Amygdala (tissue), 56 donors: Measurements from ENCODE around the gene RAB6A.
"Not testable (repeated sequence)": the region's sequence is repeated elsewhere in the genome, so short reads cannot be mapped to it uniquely, and the experiment has no call there.

ENCODE experiments used
- DNase-seq, 56 donors: peaks; one replicate each; lab custom pipeline; 2025; lab: John Stamatoyannopoulos, UW

The RAB6A gene

GRCh38 chr11:73766763-73767162 is 5.9 kb upstream of the RAB6A start:
- DNase-seq = peak in 1 of 56 donors; percentile 3

DNA sequence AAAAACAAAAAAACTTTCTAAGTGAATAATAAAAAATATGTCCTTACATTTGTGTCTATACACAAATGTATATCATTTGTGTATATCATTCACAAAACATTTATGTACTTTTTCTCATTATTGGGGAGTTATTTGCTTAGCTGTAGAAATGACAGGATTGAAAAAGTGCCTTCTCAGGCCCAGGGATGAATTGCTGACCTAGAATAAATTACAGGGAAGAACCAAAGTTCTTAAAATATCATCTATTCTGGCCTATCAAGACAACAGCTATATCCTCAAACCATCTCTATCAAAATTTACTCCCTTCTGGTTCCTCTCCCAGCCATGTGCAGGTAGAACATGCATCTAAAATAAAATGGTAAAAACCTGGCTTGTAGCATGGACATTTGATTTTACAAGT is 1.9 kb upstream of the RAB6A start:
- no peak for DNase-seq

GRCh38 chr11:73761403-73761945 is 600 bp upstream of the RAB6A start:
- no peak for DNase-seq

- DNase-seq = peak in 33 of 56 donors; percentile 12 to 65 (median 43)
Observed at GRCh38 chr11:73760135-73760678, 667 bp downstream of the RAB6A start.

DNA sequence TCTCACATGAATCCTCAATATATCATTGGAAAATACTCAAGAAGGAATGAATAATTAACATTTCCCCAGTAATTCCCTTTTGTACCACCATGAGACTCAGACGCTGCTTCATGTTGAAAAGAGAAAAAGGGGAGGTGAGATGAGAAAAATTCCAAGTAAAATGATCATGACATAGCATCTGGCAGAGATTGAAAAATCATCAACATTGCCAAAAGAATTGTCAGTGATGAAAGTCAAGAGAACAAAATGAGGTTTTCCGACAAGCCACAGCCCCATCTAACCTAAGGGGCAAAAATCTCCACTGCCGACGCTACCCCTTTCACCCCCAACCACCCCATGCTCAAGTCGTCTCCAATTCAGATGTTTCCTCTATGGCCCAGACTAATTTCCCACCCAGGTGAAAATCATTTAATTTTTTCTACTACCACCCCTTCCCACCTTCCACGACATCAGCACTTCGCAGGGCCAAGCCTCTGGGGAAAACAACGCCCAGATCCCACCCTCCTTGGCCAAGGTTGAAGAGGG is 1.2 kb downstream of the RAB6A start:
- peak in 3 of 56 donors; percentile 39 to 54 (median 46) for DNase-seq

DNA sequence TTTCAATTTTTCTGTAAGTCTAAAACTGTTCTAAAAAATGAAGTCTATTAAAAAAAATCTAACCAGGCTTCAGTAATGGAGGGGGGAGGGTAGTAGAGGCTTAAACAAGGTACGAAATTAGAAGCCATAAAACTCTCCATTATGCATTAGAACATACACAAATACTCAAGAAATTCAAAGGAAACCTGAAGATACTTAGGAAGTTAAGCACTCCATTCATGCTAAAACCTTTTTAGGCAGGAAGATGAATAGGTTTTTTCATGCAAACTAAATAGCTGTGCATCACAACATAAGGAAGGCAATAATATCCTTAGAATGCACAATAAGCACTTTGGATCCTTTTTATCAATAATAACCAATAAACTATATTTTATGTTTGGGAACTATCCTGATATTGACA is 2.4 kb downstream of the RAB6A start:
- no peak for DNase-seq

DNA sequence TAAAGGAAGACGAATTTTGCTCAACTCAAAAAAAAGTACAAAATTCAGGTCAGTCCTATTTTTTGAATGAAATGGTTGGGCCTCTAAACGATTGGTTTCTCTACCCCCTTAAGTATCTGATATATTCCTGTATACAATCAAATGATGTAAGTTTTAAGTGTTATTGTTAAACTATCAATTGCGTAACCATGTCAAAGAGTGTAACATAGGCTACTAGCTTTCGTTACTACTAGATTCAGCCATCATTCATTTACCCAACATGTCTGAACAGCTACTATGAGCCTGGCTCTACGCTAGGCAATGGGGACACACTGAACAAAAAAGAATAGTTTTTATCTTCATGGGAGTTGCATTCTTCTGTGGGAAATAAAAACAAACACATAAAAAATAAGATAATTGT is 3.3 kb downstream of the RAB6A start:
- no peak for DNase-seq

DNA sequence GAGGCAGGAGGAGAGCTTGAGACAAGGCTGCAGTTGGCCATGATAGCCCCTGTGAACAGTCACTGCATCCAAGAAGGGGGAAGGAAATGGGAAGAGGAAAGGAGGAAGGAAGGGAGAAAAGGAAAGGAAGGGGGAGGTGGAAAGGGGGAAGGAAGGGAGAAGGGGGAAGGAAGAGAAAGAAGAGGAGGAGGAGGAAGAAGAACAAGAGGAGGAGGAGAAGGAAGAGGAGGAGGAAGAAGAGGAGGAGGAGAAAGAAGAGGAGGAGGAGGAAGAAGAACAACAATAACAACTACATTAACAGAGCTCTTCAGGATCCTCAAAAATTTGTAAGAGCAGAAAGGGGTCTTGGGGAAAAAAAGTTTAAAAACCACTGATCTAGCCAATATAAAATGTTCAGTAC is 5.2 kb downstream of the RAB6A start:
- DNase-seq = no peak

GRCh38 chr11:73753938-73754337 is 6.9 kb downstream of the RAB6A start:
- DNase-seq = no peak

DNA sequence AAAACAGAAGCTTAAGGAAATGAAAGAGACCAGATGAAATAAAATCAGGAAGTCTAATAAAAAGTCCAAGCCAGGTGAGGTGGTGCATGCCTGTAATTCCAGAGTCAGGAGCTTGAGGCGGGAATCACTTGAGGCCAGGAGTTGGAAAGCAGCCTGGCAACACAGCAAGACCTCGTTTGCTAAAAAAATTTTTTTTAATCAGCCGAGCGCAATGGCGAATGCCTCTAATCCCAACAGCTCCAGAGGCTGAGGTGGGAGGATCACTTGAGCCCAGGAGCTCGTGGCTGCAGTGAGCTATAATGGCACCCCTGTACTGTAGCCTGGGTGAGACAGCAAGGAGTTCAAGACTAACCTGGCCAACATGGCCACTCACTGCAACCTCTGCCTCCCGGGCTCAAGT is 8.0 kb downstream of the RAB6A start:
- DNase-seq = no peak

DNA sequence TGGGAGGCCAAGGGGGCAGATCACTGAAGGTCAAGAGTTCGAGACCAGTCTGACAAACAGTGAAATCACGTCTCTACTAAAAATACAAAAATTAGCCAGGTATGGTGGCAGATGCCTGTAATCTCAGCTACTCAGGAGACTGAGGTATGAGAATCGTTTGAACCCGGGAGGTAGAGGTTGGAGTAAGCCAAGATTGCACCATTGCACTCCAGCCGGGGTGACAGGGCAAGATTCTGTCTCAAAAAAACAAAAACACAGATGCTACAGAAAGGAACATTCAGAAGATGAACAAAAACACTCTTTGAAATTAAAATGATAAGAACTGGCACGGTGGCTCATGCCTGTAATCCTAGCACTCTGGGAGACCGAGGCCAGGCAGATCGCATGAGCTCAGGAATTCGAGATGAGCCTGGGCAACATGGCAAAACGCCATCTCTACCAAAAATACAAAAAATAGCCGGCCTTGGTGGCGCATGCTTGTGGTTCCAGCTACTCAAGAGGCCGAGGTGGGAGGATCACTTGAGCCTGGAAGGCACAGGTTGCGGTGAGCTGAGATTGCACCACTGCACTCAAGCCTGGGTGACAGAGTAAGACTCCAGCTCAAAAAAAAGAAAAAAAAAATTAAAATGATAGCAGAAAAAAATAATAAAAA is 8.5 kb downstream of the RAB6A start:
- DNase-seq = peak in 2 of 56 donors; percentile 13 to 32

DNA sequence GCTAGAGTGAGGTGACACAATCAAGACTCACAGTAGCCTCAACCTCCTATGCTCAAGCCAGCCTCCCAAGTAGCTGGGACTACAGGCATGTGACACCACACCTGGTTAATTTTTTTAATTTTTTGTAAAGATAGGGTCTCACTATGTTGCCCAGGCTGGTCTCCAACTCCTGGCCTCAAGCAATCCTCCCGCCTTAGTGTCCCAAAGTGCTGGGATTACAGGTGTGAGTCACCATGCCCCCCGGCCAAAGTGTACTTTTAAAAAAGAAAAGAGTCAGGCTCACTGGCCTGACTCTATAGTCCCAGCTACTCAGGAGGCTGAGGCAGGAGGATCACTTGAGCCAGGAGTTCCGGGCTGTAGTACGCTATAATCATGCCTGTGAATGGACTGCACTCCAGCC is 10.0 kb downstream of the RAB6A start:
- DNase-seq = not testable (repeated sequence)

DNA sequence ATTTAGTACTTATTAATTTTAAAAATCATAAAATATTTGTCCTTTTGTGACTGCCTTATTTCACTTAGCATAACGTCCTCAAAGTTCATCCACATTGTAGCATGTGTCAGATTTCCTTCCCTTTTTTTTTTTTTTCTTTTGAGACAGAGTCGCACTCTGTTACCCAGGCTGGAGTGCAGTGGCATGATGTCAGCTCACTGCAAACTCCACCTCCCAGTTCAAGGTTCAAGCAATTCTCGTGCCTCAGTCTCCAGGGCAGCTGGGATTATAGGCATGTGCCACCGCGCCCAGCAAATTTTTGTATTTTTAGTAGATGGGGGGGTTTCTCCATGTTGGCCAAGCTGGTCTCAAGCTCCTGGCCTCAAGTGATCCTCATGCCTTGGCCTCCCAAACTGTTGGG is 10.6 kb downstream of the RAB6A start:
- DNase-seq = no peak

DNA sequence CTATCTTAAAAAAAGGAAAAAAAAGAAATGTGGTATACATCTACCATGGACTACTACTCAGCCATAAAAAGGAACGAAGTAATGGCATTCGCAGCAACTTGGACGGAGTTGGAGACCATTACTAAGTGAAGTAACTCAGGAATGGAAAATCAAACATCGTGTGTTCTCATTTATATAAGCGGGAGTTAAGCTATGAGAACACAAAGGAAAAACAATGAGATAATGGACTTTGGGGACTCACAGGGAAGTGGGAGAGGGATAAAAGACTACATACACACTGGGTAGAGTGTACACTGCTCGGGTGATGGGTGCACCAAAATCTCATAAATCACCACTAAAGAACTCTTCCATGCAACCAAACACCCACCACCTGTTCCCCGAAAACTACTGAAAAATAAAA is 11.8 kb downstream of the RAB6A start:
- DNase-seq = no peak

GRCh38 chr11:73748300-73748699 is 12.6 kb downstream of the RAB6A start:
- DNase-seq = no peak

- DNase-seq = no peak
Observed at GRCh38 chr11:73747762-73748161, 13.1 kb downstream of the RAB6A start.

GRCh38 chr11:73746701-73747100 is 14.2 kb downstream of the RAB6A start:
- DNase-seq = no peak

GRCh38 chr11:73743045-73743444 is 17.8 kb downstream of the RAB6A start:
- DNase-seq = no peak

DNA sequence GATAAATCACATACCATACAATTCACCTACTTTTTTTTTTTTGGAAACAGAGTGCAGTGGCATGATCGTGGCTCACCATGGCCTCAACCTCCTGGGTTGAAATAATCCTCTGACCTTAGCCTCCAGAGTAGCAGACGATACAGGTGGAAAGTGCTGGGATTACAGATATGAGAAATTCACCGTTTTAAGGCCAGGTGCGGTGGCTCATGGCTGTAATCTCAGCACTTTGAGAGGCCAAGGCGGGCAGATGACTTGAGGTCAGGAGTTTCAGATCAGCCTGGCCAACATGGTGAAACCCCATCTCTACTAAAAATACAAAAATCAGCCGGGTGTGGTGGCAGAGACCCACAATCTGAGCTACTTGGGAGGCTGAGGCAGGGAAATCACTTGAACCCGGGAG is 24.9 kb downstream of the RAB6A start:
- not testable (repeated sequence) for DNase-seq

DNA sequence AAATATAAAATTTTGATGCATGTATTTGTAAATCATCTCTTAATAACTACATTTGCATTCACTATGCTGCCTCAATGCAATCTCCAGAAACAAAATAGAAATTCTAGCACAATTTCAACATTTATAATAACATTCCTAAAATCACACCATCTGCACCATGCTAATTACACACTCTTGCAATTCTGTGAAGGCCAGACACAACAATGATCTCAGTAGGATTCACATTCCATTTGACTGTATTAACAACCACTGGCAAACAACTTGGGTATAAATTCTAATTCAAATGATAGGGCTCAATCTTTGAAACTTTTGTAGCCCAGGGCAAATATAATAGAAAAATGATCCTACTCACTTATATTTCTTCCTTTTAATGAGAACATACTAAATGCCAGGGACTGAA is 25.9 kb downstream of the RAB6A start:
- no peak for DNase-seq

DNA sequence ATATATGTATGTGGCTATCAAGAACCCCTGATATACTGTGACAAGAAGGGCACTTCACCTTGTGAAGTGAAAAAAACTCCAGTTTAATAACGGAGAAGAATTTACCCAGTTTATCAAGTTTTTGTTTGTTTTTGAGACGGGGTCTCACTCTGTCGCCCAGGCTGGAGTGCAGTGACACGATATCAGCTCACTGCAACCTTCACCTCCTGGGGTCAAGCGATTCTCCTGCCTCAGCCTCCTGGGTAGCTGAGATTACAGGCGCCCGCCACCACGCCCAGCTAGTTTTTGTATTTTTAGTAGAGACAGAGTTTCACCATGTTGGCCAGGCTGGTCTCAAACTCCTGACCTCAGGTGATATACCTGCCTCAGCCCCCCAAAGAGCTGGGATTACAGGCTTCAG is 26.9 kb downstream of the RAB6A start:
- DNase-seq = not testable (repeated sequence)

DNA sequence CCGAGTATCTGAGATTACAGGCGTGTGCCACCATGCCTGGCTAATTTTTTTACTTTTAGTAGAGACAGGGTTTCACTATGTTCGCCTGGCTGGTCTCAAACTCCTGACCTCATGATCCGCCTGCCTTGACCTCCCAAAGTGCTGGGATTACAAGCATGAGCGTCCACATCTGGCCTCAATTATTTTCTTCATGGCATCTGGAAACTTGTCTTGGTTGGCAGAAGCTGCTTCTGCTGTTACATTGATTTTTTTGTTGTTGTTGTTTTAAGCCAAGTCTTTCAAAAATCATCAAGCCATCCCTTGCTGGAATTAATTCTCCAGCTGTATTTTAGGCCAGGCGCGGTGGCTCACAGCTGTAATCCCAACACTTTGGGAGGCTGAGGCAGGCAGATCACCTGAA is 27.9 kb downstream of the RAB6A start:
- DNase-seq = not testable (repeated sequence)
